HUDEP-2 (cell line): Measurements from ENCODE around the gene CDH26.

Experiments used
- DNase-seq, 76 experiments: peaks; one replicate each; lab custom pipeline; 2025; ENCODE audit not compliant: unreplicated experiment in 76 of 76; lab: John Stamatoyannopoulos, UW

Gene CDH26

DNA sequence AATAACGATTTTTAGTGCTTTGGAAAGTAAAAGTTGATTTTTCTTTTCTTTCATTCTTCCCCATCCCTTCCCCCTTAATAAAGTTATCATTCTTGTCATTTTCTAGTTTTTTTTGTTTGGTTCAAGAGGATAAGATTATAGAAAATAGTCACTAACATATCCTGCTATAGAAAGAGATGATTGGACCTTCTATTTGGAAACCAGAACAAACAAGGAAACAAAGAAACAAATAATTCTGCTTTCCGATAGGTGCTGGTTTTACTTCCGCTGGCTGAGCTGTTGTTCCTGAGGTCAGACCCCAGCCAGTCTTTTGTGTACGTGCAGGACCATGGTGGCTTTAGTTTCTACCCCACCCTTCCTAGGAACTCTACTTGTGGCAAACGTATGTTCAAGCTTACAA is at the start of gene CDH26:
CDH26 (plus strand) TSS at position 301 of the 400 bp plus-strand sequence. CDS start 304 bp downstream, outside the sequence.
- no peak for DNase-seq

DNA sequence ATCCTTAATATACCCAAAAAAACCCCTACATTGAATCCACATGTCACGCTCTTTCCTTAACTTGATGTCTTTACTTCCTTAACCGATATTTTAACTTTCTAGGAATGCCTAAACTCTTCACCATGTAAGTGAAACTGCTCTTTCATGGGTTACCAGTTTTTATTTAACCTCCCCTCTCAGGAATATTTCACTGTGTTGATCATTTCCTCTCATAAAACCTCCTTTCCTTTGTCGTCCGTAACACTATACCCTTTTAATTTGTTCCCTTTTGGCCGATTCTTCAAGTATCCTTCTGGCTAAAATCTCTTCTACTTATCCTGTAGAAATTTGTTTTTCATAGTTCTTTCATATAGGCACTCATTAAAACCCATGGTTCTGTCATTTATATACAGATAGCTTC is 49.4 kb upstream of the CDH26 start:
- no peak for DNase-seq

DNA sequence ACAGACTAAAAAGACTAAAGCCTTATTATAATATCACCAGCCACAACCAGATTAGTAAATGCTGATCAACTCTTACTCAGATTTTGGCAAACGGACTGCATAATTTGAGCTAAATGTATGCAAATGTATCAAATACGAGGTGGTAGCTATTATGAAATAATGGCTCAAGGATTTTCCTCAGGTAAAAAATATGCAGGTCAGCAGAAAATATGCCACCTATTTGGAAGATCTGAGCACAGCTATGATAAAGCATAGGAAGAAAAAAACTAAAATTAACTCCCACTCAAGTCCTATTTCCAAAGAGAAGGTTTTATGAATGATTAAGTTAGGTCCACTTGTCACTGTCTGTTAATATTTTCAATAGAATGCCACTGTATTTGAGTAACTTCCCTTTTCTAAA is 47.2 kb upstream of the CDH26 start:
- no peak for DNase-seq

DNA sequence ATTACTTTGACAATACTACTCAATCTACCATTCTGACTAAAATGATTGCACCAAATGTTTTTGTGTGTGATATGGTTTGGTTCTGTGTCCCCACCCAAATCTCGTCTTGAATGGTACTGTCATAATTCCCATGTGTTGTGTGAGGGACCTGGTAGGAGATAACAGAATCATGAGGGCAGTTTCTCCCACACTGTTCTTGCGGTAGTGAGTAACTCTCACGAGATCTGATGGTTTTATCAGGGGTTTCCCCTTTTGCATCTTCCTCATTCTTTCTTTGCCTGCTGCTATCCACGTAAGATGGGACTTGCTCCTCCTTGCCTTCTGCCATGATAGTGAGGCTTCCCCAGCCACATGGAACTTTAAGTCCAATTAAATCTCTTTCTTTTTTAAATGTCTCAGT is 45.6 kb upstream of the CDH26 start:
- peak in 15 of 76 experiments; percentile 2 to 41 (median 14) for DNase-seq

DNA sequence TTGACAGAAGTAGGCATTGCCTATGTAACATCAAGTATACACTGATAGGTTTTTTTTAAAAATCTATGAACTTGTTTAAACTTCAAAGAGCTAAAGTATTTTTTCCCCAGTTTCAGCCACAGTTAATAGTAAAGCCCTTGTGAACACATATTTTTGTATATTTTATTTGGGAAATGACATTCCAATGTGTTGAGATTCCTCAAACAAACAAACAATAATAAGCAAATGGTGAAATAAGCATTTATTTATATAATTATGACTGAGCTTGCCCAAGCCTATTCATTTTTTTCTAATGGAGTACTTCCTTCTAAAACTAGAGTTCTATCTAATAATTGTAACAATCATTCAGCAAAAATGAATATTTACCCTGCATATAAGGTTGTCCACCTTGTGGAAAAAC is 37.3 kb upstream of the CDH26 start:
- no peak for DNase-seq

DNA sequence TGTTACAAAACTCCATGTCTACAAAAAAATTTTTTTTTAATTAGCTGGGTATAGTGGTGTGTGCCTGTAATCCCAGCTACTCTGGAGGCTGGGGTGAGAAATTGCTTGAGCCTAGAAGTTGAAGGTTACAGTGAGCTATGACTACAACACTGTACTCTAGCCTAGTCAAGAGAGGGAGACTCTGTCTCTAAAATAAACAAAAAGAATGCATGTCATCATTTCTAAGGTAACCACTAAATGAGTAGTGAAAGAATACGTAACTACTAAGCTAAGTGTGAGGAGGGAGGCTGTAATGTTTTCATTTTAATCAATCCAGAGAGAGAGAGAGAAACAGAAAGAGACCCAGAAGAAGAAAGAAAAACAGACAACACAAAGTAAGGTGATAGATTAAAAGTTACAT is 34.7 kb upstream of the CDH26 start:
- no peak for DNase-seq

DNA sequence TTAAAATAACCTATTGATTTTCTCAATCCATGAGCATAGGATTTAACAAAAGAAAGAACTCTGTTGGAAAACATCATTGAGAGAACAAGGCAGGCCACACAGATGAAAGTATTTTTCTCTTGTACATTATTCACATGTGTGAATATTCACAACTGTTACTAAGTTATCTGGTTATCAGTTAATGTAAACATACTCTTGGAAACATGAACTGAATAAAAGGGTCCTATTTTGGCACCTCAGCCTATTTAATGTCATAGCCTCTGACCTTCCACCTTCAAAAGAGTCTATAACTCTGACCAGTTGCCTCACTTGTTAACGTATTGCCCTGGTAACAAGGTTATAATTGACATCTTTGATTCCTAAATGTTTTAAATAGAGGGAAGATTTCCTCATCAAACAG is 32.9 kb upstream of the CDH26 start:
- DNase-seq: no peak

DNA sequence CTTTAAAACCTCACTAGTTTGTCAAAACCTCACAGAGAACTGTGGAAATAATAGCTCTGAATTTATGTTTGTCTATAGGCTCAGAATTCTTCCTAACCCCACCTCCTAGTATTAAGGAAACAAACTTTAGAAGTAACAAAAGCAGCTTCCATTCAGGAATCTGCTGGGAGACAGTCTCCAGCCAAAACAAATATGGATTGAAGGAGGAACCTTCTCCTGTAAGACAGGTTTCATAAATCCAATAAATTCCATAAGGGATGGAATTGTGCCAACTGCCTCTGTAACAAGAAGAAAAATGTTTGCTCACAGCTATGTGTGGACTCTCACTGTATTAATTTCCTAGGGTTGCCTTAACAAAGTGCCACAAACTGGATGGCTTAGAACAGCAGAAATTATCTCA is 32.3 kb upstream of the CDH26 start:
- no peak for DNase-seq

DNA sequence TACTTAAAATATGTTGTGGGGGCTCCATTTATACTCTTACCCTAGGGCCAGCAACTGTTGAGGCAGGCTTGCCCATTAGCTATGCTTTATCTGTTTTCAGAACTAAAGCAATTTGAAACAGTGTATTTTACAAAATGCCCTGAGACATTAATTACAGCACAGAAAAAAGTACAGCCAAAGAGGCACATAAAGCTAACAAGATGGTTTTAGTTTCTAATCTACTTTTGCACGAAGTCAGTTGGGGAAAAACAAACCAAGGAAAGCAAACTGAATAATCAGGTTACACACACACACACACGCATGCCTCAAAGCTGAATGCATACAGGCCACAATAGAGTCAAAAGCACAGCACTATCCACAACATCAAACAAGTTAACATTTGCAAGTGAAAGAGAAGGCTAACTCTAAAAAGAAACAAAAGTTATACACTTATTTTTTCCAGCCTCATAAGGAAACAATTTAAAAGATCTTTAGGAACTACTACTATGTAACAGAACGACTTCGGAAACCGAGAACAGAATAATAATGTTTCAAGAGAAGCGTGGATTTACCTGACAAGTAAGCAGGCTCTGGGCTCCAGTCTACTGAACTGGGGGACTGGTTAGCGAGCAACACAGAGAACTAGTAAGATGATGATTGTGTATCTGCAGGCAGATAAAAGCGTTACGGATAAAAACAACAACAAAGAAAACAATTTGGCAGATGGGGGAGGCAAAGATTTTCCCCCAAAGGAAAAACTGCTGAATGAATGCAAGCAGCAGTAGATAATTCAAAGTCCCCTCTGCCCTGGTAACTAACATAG is 26.5 kb upstream of the CDH26 start:
- DNase-seq: no peak

DNA sequence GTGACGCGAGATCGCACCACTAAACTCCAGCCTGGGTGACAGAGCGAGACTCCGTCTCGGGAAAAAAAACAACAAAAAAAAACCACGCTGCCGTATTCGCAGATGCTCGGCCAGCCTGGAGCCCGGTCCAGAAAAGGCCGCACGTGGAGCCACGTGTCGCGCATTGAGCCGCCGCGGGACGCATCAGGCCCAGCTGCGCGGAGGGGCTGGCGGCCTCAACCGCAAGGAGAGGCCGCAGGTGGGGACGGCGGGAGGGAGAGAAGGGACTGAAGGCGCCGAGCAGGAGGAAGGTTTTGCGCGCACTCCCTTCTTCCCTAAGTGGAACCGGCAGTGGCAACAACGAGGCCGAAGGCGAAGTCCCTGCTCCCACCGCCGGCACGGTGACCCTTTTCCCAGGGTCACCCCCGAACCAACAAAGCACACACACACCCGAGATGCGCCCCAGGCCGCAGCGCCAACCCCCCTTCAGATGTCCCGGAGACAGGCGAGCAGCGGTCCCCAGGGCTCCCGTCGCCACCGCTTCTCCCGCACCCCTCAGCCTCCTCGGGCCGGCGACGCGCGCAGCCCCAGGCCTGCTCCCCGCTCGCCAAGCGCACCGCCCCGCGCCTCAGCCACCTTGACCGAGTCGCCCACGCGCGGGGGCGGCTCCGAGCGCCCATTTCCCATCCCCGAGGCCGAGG is 25.5 kb upstream of the CDH26 start:
- DNase-seq: no peak

DNA sequence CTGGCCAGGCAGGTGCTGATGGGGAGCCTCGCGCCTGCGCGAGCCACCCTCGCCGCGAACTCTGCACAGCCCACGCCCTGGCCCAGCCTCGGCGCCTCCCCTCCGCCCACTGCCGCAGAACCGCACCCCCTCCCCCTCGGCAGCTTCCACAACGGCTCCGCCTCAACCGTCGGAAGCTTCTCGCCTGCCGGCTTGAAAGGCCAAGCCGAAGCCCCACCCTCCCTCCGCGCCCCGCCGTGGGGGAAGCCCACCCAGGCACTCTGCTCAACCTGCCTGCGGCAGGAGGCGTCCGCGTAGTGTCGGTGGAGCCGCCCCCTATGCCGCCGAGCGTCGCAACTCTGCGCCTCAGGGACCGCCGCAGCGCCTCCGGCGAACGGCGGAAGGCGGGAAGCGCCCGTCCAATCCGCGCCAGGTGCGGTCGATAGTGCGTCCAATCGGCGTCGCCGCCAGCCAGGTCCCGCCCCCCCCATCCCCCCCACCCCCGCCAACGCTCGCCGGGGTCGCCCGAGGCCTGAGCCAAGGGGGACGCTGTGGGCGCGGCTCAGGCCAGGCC is 24.9 kb upstream of the CDH26 start, which contains the start of gene SYCP2:
SYCP2 (minus strand) TSS at position 342 of the 553 bp plus-strand sequence. CDS start 11,224 bp downstream, outside the sequence.
- peak in 68 of 76 experiments; percentile 17 to 89 (median 68) for DNase-seq

DNA sequence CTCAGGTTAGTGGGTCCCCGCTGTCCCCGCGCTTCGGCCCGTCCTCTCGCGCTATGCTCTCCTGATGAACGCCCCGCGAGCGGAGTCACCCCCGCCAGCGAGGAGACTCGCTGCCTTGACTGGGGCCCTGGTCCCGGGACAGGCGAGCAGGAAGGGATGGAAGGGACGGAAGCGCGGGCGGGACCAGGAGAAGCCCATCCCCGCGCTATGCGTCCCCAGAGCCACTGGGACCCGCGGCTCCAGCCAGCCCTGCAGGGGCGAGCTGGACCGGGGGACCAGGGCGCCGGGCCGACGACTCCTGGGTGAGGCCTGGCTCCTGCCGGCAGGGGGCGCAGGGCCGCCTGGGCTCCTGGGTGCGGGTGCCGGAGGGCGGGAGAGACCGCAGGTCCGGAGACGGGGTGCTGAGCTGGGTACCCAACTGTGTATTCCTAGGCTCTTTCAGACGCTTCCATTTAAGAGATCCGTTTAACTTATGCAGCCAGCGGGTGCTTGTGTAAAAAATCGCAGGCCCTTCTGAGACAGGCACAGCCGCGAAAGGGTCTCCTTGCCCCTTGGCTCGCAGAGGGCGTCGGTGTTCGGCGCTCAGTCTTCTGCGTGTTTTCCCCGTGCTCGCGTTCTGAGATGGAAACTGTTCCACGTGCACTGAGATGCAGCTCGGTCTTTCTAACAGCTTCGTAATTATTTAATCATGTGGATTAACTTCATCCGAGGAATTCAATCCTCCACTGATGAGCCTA is 24.2 kb upstream of the CDH26 start:
- peak in 70 of 76 experiments; percentile 16 to 82 (median 63) for DNase-seq

DNA sequence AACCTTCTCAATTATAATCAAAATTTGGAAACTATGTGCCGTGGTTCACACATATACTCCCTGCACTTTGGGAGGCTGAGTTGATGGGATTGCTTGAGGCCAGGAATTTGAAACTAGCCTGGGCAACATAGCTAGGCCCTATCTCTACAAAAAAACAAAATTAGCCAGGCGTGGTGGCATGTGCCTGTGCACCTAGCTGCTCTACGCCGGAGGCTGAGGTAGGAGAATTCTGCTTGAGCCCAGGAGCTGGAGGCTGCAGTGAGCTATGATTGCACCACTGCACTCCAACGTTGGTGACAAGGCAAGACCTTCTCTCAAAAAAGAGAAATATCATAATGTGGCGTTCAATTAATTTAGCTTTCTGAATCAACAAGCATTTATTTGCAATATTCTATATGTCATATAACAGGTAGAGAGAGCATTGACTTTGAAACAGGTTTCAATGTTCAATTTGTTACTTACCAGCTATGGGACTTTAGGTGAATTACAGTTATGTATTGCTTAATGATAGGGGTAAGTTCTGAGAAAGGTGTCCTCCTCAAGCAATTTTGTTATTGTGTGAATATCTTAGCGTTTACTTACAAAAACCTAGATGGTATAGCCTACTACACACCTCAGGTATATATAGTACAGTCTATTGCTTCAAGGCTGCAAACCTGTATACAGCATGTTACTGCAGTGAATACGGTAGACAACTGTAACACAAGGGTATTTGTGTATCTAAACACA is 22.6 kb upstream of the CDH26 start:
- DNase-seq: no peak

DNA sequence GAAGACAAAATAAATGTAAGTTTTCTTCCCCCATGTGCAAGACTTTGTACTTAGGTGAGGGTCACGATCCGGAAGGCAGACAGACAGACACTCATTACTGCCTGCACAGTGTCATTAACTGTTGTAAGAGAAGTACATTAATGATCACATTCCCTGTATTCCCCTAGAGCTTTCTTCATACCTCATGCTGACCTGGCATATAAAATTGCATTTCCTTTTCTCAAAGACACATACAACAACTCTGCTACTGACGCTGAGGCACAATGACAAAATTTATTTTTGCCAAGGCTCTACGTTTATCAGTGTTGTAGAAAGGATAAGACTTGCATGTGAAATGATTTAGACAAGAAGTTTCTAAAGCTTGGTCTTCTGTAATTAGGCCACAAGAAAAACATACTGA is 21.8 kb upstream of the CDH26 start:
- no peak for DNase-seq

DNA sequence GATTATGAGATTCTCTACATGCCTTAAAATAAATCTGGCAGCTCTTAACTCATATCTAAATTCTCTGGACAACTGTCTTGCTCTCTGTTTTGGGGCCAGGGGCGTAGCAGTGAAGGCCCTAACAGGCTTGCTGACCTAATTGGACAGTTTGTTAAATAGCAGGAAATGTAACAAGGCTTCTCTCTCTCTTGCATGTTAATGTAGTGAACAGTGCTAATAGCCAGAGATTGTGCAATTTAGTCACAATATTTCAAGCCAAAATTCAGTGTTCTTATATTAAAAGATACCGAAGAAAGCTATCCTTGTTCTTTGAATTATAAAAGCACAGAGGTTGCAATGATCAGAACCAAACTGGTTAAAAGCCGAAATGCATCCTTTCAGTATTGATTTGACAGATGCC is 21.1 kb upstream of the CDH26 start:
- no peak for DNase-seq

DNA sequence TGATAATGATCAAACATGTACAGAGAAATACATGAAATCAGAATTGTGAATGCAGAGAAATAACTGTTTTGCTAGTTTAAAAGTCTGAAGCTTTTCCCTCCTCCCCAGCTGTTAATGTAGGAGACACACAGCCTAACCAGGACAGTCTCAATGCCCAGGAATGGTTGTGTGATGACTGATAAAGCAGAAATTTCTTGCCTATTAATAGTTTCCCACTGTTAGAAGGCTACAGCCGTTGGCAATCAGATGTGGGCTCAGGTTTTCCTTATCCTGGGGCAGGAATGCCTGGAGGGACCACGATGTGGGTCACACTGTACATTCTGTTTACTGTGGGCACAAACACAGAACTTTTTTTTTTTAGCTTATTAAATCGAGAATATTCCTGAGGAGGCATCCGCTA is 20.0 kb upstream of the CDH26 start:
- DNase-seq: no peak

DNA sequence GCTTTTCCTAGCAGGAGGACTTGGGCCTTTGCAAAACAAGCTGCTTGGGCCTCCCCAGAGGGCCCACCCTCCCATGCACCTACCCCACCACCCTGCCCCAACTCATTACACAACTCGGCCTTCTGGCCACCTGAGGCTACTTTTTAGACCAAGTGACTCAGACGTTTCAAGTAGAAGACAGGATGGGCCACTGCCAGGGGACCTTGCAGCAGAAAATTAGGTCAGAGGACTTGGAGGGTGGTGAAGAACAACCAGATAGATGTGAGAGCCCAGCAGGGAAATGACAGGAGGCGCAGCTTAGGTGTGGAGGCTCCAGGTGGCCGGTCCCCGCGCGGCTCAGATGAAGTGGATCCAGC is 19.5 kb upstream of the CDH26 start:
- DNase-seq: no peak

DNA sequence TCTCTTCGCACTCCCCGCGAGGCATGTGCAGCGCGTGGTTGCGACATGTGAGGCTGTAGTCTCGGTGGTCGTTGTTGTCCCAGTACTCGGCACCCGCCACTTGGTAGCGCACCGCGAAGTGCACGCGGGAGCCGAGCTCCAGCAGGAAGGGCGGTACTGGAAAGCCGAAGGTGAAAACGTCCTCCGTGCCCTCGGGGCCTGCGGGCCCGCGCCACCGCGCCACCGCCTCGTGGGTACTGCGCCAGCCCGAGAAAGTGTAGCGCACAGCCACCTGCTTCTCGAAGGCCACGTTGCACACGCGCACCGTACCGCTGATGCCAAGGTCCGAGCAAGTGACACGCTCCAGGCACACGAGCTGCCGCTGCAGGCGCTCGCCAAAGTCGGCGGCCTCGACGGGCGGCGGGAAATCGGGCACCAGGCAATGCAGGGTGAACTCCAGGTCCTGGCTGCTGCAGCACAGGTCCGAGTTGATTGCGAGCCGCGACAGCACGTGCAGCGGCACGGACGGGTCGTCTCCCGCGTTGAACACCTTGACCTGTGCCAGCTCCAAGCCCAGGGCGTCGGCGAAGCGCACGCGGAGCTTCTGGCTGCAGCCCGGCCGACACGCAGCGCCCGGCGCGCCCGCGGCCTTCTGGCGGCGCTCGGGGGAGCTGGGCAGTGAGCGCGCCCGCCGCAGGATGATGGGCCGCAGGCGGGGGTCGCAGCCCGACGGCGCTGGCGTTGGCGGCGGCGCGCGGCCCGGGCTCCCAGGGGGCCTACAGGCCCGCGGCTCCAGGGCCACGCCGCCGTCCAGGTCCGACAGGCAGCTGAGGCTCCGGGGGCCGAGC is 19.0 kb upstream of the CDH26 start:
- DNase-seq: no peak

DNA sequence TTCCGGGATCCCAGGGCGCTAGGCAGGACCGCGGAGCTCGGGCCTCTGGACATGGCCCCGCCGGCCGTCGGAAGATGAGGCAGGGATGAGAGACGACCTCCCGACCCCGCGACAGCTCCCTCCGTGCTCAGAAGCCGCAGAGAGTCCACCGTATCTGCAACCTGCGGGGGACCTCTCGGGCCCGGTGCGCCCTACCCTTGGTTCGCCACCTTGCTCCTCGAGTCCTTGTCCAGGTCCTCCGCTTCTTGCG is 18.4 kb upstream of the CDH26 start:
- peak in 3 of 76 experiments; percentile 15 to 38 (median 32) for DNase-seq
